Epidermal melanocyte (primary cell): Measurements from ENCODE around the gene BEND3.
"Not testable (repeated sequence)": the region's sequence is repeated elsewhere in the genome, so short reads cannot be mapped to it uniquely, and the experiment has no call there.

Experiments
- DNase-seq: peaks from one replicate; pipeline ENCODE4 v3.0.0; 2011; ENCODE audit warnings: low spot score; ENCODE audit not compliant: insufficient read length

Gene BEND3

DNA sequence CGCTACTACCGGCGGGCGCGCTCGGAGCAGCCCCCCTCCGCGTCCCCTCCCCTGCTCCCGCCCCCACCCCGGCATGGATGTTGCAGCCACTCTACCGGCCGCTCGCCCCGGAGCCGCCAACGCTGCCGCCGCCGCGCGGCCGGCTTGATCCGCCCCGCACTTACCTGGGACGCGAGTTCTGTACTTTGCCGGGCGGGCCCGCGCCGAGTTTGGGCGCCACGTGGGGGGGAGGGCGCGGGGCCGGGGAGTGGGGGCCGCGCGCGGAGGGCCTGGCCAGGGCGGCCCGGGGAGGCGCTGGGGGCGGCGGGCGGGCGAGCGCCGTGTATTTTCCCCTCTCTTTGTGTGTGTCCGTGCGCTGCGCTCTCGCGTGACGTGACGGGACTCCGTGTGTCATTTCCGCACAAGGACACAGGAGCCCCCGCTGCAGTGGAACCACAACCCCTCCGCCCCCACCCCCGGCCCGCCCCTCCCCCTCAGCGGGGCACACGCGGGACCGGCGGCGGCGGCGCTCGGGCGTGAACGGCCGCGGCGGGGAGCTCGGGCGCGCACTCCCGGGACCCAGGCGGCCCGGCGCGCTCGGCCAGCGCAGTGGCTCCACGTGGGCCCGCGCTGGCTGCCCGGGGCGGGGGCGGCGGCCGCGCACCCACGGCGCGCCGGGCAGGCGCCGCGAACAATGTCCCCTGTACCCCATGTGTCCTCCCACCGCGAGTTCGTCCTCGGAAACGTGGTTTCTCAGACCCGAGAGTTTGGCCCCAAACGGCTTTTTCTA lies at the start of gene BEND3:
TSS of gene BEND3 (minus strand) at position 590 of the 769 bp plus-strand sequence. CDS start 16,230 bp downstream, outside the sequence.
- no peak for DNase-seq

DNA sequence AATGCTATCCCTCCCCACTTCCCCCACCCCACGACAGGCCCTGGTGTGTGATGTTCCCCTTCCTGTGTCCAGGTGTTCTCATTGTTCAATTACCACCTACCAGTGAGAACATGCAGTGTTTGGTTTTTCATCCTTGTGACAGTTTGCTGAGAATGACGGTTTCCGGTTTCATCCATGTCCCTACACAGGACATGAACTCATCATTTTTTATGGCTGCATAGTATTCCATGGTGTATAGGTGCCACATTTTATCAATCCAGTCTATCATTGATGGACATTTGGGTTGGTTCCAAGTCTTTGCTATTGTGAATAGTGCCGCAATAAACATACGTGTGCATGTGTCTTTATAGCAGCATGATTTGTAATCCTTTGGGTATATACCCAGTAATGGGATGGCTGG lies 49.0 kb upstream of the BEND3 start:
- not testable (repeated sequence) for DNase-seq

DNA sequence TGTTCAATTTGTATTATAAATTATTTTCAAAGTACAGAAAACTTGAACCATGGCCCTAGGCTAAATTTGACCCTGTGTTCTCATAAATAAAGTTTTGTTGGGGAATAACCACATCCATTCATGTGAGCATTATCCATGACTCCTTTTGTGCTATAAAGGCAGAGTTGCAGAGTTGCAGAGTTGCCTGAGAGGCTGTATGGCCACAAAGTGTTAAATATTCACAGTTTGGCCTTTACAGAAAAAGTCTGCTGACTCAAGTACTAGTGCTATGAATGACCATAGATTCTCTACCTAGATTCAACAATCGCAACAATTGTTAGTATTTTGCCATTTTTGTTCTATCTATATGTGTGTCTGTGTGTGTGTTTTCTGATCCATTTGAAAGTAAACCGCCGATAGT lies 46.2 kb upstream of the BEND3 start:
- DNase-seq: no peak

- DNase-seq: no peak
These were observed 41.3 kb upstream of the BEND3 start for GRCh38 chr6:107156617-107157016.

- no peak for DNase-seq
These were observed 39.5 kb upstream of the BEND3 start for GRCh38 chr6:107154801-107155160.

GRCh38 chr6:107154131-107154800 lies 39.0 kb upstream of the BEND3 start:
- no peak for DNase-seq

- no peak for DNase-seq
These were observed 37.5 kb upstream of the BEND3 start for GRCh38 chr6:107152638-107153430.

DNA sequence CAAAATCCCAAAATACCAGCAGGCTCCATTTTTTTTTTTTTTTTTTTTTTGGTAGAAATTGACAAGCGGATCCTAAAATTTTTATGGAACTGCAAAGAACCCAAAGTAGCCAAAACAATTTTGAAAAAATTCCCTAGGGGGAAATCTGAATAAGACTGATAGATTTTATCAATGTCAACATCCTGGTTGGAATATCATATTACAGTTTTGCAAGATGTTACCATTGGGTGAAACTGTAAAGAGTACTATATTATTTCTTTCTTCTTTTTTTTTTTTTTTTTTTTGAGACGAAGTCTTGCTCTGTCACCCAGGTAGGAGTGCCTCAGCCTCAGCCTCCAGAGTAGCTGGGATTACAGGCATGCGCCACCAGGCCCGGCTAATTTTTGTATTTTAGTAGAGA lies 29.4 kb upstream of the BEND3 start:
- DNase-seq: no peak

GRCh38 chr6:107144014-107144413 lies 28.7 kb upstream of the BEND3 start:
- no peak for DNase-seq

GRCh38 chr6:107140581-107140980 lies 25.3 kb upstream of the BEND3 start:
- no peak for DNase-seq

GRCh38 chr6:107136324-107136723 lies 21.0 kb upstream of the BEND3 start:
- not testable (repeated sequence) for DNase-seq

DNA sequence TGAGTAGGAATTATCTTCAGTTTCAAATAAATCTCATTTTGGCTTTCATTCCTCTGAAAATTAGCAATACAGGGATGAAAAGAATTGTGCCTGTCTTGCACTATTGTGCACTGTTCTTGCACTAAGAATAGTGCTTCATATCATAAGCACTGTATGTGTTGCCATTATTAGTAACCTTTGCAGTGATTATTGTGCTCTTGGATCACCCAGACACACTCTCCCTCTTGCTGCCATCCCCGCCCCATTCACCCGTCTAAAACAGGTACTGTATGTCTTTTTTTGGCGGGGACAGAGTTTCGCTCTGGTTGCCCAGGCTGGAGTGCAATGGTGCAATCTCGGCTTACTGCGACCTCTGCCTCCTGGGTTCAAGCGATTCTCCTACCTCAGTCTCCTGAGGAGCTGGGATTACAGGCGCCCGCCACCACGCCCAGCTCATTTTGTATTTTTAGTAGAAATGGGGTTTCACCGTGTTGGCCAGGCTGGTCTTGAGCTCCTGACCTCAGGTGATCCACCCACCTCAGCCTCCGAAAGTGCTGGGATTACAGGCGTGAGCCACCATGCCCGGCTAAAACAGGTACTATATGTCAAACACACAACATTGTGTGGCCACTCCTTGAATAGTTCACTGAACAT lies 19.8 kb upstream of the BEND3 start:
- DNase-seq: not testable (repeated sequence)

DNA sequence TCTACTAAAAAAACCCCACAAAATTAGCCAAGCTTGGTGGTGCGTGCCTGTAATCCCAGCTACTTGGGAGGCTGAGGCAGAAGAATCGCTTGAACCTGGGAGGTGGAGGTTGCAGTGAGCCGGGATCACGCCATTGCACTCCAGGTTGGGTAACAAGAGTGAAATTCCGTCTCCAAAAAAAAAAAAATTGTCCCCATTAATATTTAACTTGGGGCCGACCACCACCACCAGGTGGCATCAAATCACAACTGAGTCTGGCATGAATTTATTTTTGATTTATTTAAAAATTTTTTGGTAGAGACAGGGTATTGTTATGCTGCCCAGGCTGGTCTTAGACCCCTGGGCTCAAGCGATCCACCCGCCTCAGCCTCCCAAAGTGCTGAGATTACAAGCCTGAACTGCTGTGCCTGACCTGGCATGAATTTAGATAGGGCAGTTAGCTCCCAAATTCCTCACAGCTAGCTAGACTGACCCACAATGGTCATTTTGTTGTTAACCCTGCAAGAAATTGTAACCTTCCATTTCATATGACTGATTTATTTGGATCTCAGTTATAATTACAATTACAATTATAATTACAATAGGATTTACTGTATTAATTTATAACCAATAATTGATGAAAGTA lies 17.1 kb upstream of the BEND3 start:
- DNase-seq: no peak

DNA sequence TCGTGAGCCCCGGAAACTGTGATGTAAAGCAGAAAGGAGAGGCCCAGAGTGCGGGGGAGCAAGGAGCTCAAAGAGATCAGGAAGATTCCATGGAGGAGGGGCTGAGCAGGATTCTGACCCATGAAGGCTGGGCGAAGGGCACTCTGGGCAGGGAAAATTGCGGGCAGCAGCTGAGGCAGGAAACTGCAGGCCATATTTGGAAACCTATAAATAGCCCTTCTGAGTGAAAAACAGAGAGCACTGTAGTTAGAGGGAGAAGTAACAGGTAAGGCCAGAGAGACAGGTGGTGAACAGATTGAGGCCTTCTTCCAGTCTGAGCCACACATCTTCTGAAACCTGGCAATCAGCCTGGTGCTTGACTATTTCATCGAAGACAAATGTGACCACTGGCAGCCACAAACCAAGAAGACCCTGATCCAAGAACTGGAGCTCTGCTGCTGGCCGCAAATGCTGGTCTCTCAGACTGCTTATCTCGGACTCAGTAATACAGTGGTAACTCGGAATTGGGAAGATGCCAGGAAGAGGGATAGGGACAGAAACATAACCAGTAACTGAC lies 14.1 kb upstream of the BEND3 start:
- no peak for DNase-seq

DNA sequence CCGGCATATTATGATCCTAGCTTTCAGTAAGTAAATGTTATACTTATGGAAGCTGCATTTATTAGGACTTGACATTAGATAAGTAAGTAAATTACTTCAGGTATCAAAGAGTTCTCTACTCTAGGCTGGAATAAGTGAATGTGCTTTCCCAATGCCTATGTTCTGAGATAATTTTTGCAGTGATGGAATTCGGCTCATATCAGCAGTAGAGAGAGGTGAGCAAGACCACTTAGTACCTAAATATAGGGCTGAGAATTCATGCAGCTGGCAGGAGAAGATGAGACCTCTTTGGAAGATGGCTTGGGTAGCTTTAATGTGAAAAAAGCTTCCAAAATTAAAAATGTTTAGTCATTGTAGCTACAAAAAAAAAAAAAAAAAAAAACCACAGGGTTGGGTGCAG lies 13.3 kb upstream of the BEND3 start:
- DNase-seq: no peak

GRCh38 chr6:107128175-107128574 lies 12.9 kb upstream of the BEND3 start:
- no peak for DNase-seq

DNA sequence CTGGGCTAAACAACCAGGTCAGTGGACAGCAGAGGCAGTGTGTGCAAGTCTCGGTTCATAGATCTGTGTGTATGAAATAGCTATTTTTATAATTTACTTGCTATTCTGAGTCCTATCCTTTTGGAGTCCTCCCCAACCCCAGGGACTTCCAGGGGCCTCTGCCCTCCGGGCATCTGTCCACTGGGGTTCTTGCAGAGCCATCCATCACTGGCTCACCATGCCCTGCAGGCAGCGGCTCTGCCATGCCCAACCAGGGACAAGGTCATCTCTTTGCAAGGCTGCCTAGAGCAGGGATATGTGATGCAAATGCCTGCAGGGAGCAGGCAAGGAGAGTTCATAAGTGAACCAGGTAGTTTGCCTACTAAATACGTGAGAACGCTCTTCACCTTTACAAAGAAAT lies 10.5 kb upstream of the BEND3 start:
- DNase-seq: no peak

- DNase-seq: no peak
These were observed 9.6 kb upstream of the BEND3 start for GRCh38 chr6:107124934-107125348.

- DNase-seq: no peak
These were observed 8.2 kb upstream of the BEND3 start for GRCh38 chr6:107123501-107123900.

- no peak for DNase-seq
These were observed 7.4 kb upstream of the BEND3 start for GRCh38 chr6:107122748-107123147.

DNA sequence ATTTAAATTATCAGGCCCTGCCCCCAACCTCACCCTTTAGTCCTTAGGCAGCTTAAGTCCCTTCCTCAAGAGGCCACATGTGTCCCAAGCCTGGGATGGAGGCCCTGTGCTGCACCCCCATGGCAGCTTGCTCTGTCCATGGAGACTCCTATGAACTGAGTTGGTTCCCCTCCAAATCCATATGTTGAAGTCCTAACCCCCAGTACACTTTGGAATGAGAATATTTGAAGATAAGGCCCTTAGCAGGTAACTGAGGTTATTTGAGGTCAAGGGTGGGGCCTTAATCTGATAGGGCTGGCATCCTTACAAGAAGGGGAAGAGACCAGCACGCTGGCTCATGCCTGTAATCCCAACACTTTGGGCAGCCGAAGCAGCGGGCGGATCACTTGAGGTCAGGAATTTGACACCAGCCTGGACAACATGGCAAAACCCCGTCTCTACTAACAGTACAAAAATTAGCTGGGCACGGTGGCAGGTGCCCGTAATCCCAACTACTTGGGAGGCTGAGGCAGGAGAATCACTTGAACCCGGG lies 6.7 kb upstream of the BEND3 start:
- DNase-seq: no peak
